ENCODE results near the gene IFNA5. TPM values are rescaled to one million over a fixed set of nuclear protein-coding genes. Genes with fewer than 3 reads are reported as not detected.

The IFNA5 gene
- total RNA-seq = not detected in 2 replicates
- polyA plus RNA-seq = not detected in 2 replicates
- not detected in 2 replicates for polyA plus RNA-seq (2012)
- not detected in 2 replicates for polyA minus RNA-seq (ENCODE audit: low replicate concordance)

GRCh38 chr9:21305213-21305612 is at the start of gene IFNA5:
Gene IFNA5, minus strand, starts transcription at chr9:21305313. Its CDS starts 57 bp downstream, at chr9:21305256.
- Histone ChIP-seq H3K9me3 (ENCODE audit: control insufficient read depth, insufficient read depth, low read depth, low read length) (no peaks in the 10 kb centered on the region), H2AFZ (ENCODE audit: low read length) (no peak within 1 kb of the TSS), H3K9ac (ENCODE audit: insufficient read depth, low read length) (no peak within 1 kb of the TSS), H3K27ac (ENCODE audit: insufficient read depth, low read length) (no peak within 1 kb of the TSS), H3K36me3 (ENCODE audit: control insufficient read depth, insufficient read depth, low read length) (no peaks in the 10 kb centered on the region), H4K20me1 (ENCODE audit: control insufficient read depth, extremely low read depth, insufficient read depth, low read length) (no peaks in the 10 kb centered on the region), H3K79me2 (ENCODE audit: control insufficient read depth, insufficient read depth, low read length) (no peaks in the 10 kb centered on the region), H3K4me1 (ENCODE audit: control insufficient read depth, extremely low read depth, insufficient read depth, low read length) (no peaks in the 10 kb centered on the region), H3K4me3 (replicated peaks in 1 of 4; ENCODE audit: control extremely low read depth in 1 of 4, insufficient read depth in 1 of 4, low read depth in 3 of 4, low read length in 4 of 4) (no peak within 1 kb of the TSS), H3K4me2 (ENCODE audit: extremely low read depth, insufficient read depth, low read length) (no peak within 1 kb of the TSS), H3K27me3 (ENCODE audit: control insufficient read depth, insufficient read depth, low read length) (peaks cover 12% of the 10 kb centered on the region)
- TF ChIP-seq EZH2 (IDR thresholded peaks at IDR 0.05; ENCODE audit: low read length, missing control alignments) (no peak), CTCF (conservative IDR thresholded peaks at IDR 0.05 in 1 of 2, IDR thresholded peaks at IDR 0.05 in 1 of 2; ENCODE audit: low read depth in 1 of 2, low read length in 2 of 2) (no peak)
- no peak for DNase-seq (ENCODE audit: low read depth in 2 of 2)

GRCh38 chr9:21350787-21351186 is 45.7 kb upstream of the IFNA5 start, which contains the start of gene IFNA6:
Gene IFNA6, minus strand, starts transcription at chr9:21350887. Its CDS starts 0 bp downstream, at chr9:21350887.
- H3K4me2 ChIP-seq (ENCODE audit: extremely low read depth, insufficient read depth, low read length) = no peak within 1 kb of the TSS
- no peak within 1 kb of the TSS for H2AFZ ChIP-seq (ENCODE audit: low read length)
- H4K20me1 ChIP-seq (ENCODE audit: control insufficient read depth, extremely low read depth, insufficient read depth, low read length) = no peaks in the 10 kb centered on the region
- H3K36me3 ChIP-seq (ENCODE audit: control insufficient read depth, insufficient read depth, low read length) = no peaks in the 10 kb centered on the region
- no peaks in the 10 kb centered on the region for H3K4me1 ChIP-seq (ENCODE audit: control insufficient read depth, extremely low read depth, insufficient read depth, low read length)
- peaks cover 13% of the 10 kb centered on the region for H3K27me3 ChIP-seq (ENCODE audit: control insufficient read depth, insufficient read depth, low read length)
- no peak within 1 kb of the TSS for H3K4me3 ChIP-seq (replicated peaks in 1 of 4; ENCODE audit: control extremely low read depth in 1 of 4, insufficient read depth in 1 of 4, low read depth in 3 of 4, low read length in 4 of 4)
- H3K9ac ChIP-seq (ENCODE audit: insufficient read depth, low read length) = no peak within 1 kb of the TSS
- no peaks in the 10 kb centered on the region for H3K79me2 ChIP-seq (ENCODE audit: control insufficient read depth, insufficient read depth, low read length)
- no peaks in the 10 kb centered on the region for H3K9me3 ChIP-seq (ENCODE audit: control insufficient read depth, insufficient read depth, low read depth, low read length)
- H3K27ac ChIP-seq (ENCODE audit: insufficient read depth, low read length) = no peak within 1 kb of the TSS
- no peak for DNase-seq (ENCODE audit: low read depth in 2 of 2)
- TF ChIP-seq CTCF (conservative IDR thresholded peaks at IDR 0.05 in 1 of 2, IDR thresholded peaks at IDR 0.05 in 1 of 2; ENCODE audit: low read depth in 1 of 2, low read length in 2 of 2) = no peak
- no peak for TF ChIP-seq EZH2 (IDR thresholded peaks at IDR 0.05; ENCODE audit: low read length, missing control alignments)

GRCh38 chr9:21348430-21348970 is 43.4 kb upstream of the IFNA5 start:
- Histone ChIP-seq H3K4me3 (replicated peaks in 1 of 4; ENCODE audit: control extremely low read depth in 1 of 4, insufficient read depth in 1 of 4, low read depth in 3 of 4, low read length in 4 of 4) (no peak overlapping the region), H4K20me1 (ENCODE audit: control insufficient read depth, extremely low read depth, insufficient read depth, low read length) (no peaks in the 10 kb centered on the region), H3K36me3 (ENCODE audit: control insufficient read depth, insufficient read depth, low read length) (no peaks in the 10 kb centered on the region), H3K9ac (ENCODE audit: insufficient read depth, low read length) (no peak overlapping the region), H3K79me2 (ENCODE audit: control insufficient read depth, insufficient read depth, low read length) (no peaks in the 10 kb centered on the region), H2AFZ (ENCODE audit: low read length) (no peak overlapping the region), H3K27me3 (ENCODE audit: control insufficient read depth, insufficient read depth, low read length) (peaks cover 13% of the 10 kb centered on the region), H3K9me3 (ENCODE audit: control insufficient read depth, insufficient read depth, low read depth, low read length) (no peaks in the 10 kb centered on the region), H3K27ac (ENCODE audit: insufficient read depth, low read length) (no peak overlapping the region), H3K4me2 (ENCODE audit: extremely low read depth, insufficient read depth, low read length) (no peak overlapping the region), H3K4me1 (ENCODE audit: control insufficient read depth, extremely low read depth, insufficient read depth, low read length) (no peaks in the 10 kb centered on the region)
- DNase-seq (ENCODE audit: low read depth in 2 of 2) = no peak
- TF ChIP-seq EZH2 (IDR thresholded peaks at IDR 0.05; ENCODE audit: low read length, missing control alignments) (no peak), CTCF (conservative IDR thresholded peaks at IDR 0.05 in 1 of 2, IDR thresholded peaks at IDR 0.05 in 1 of 2; ENCODE audit: low read depth in 1 of 2, low read length in 2 of 2) (no peak)
